ENCODE measurements around the gene CANX. TPM values are rescaled to one million over a fixed set of nuclear protein-coding genes. Genes with fewer than 3 reads are reported as not detected.
"Not testable (repeated sequence)": the region's sequence is repeated elsewhere in the genome, so short reads cannot be mapped to it uniquely, and the experiment has no call there.

CANX gene, protein sequence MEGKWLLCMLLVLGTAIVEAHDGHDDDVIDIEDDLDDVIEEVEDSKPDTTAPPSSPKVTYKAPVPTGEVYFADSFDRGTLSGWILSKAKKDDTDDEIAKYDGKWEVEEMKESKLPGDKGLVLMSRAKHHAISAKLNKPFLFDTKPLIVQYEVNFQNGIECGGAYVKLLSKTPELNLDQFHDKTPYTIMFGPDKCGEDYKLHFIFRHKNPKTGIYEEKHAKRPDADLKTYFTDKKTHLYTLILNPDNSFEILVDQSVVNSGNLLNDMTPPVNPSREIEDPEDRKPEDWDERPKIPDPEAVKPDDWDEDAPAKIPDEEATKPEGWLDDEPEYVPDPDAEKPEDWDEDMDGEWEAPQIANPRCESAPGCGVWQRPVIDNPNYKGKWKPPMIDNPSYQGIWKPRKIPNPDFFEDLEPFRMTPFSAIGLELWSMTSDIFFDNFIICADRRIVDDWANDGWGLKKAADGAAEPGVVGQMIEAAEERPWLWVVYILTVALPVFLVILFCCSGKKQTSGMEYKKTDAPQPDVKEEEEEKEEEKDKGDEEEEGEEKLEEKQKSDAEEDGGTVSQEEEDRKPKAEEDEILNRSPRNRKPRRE
- 755 and 1,435 TPM in 2 replicates for total RNA-seq

DNA sequence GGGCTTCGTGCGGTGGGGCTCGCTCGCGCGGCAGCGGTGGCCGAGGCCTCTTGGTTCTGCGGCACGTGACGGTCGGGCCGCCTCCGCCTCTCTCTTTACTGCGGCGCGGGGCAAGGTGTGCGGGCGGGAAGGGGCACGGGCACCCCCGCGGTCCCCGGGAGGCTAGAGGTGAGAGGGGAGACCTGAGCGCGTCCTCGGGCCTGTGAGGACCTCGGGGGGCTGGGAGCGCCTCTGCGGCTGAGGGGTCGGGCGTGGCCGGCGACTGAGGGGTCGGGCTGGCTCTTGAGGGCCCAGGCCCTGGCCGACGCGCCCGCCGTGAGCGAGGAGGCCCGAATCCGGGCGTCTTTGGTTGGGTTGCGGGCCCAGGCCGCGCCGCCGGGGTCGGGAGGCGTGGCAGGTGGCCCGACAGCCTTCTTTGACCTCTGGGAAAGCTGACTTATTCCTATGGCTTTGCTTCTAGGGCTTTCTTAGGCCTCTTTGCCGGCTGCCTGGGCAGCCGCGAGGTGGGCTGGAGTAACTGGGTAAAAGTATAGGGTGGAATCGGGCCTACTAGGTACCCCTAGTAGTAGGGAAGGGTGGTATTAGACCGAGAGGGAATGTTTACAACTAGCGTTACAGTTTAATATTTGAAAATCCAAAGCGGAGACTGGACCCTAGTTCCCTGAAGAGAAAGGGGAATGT lies at the start of gene CANX:
TSS of gene CANX (plus strand) at position 33 of the 681 bp plus-strand sequence. CDS start 6,715 bp downstream, outside the sequence.
- DNase-seq (ENCODE audit: low read depth): no peak

GRCh38 chr5:179649166-179649703 lies 49.5 kb upstream of the CANX start:
- not testable (repeated sequence) for DNase-seq (ENCODE audit: low read depth)

- DNase-seq (ENCODE audit: low read depth): not testable (repeated sequence)
These were observed 48.5 kb upstream of the CANX start for GRCh38 chr5:179650245-179650644.

- DNase-seq (ENCODE audit: low read depth): not testable (repeated sequence)
These were observed 45.6 kb upstream of the CANX start for GRCh38 chr5:179653135-179653534.

DNA sequence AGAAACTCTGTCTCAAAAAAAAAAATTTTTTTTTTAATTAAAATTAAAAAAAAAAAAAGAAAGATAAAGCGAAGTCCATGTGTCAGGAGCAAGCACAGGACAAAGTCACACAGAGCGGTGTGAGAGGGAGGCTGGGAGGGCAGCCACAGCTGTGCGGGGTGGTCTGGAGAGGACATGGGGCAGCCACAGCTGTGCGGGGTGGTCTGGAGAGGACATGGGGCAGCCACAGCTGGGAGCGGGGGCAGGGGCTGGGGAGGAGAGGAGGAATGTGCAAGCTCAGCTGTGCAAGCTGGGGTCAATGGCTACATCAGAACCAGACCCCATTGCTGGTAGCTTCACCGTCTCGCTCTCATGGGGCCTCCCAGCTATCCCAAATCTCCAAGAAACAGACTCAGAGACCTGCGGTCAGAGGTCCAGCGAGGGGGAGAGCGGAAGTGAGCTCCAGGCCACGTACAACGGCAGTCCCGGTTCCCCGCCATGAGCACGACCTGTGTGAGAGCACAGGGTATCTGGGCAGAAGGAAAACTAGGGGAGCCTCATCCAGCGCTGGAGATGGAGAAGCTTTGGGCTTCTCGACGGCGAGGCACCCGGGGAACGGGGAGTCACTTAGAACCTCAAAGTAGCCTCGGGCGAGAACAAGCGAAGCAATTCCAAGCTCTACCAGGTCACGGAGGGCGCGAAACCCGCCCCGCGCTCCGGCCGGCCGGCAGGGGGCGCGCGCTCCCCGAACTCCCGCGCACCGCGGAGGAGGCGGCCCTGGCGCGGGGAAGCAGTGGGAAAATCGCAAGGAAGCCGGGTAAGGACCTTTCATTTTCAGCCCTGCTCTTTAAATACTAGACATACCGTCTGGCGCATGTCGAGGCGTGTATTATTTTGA lies 41.2 kb upstream of the CANX start:
- not testable (repeated sequence) for DNase-seq (ENCODE audit: low read depth)

DNA sequence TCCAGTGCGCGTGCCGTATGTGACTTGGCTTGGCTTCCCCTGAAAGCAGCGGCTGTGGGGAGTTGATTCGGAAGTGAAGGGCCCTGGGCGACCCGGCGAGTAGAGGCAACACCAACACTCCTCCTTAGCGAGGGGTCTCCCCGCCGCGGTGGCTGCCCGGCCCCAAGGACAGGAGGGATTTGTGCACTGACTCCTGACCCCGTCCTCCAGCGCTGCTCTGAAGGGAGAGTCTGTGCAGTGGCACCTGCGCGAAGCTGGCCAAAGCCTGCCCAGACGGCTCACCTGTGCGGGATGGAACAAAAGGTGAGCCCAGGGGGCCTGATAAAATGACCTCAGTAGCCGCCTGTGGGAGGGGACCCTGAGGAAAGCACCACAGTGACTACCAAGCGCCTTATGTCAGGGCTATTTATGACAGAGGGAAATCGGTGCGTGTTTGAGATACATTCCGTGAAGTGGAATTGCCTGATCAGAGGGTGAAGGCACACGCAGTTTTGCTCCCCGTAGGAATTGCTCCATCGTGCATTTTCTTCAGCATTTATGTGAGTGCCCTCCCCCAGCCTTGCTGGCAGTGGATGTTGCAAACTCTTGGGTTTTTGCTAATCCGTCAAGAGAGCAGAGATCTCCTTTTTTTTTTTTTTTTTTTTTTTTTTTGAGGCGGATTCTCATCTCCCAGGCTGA lies 40.4 kb upstream of the CANX start:
- DNase-seq (ENCODE audit: low read depth): peak; percentile 25

- not testable (repeated sequence) for DNase-seq (ENCODE audit: low read depth)
These were observed 37.1 kb upstream of the CANX start for GRCh38 chr5:179661647-179662046.

- DNase-seq (ENCODE audit: low read depth): peak; percentile 39
These were observed 30.4 kb upstream of the CANX start for GRCh38 chr5:179668391-179668790.

DNA sequence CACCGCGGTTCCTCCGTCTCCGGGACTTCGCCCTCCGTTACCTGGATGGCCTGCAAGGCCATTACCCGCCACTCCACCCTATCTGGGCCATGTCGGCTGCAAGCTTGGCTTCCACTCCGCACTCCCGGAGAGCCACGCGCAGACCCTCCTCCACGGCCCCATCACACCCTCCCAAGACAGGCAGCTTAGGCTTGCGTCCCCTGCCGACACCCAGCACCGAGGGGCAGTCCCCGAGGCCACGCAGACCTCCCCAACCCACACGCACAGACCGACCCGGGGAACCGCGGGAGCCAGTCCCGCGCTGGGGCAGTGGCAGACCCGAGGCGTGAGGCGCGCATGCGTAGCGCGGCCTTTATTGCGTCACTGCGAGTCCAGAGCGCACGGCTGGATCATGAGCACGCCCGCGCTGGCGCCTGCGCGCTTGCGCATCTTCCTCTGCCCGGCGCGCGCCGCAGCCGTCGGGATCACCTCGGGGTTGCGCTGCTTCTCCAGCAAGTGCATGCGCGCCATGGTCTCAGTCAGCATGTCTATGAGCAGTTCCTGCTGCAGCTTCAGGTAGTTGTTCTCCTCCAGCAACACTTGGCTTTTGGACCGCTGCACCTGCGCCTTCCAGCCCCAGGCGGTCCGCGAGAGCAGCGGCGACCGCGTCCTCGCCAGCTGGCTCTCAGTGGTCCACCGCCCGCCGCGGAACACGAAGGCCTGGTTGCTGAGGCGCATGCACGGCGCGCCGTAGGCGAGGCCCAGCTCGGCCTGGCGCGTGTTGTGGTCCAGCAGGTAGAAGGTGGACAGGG lies 20.3 kb upstream of the CANX start:
- peak; percentile 83 for DNase-seq (ENCODE audit: low read depth)

DNA sequence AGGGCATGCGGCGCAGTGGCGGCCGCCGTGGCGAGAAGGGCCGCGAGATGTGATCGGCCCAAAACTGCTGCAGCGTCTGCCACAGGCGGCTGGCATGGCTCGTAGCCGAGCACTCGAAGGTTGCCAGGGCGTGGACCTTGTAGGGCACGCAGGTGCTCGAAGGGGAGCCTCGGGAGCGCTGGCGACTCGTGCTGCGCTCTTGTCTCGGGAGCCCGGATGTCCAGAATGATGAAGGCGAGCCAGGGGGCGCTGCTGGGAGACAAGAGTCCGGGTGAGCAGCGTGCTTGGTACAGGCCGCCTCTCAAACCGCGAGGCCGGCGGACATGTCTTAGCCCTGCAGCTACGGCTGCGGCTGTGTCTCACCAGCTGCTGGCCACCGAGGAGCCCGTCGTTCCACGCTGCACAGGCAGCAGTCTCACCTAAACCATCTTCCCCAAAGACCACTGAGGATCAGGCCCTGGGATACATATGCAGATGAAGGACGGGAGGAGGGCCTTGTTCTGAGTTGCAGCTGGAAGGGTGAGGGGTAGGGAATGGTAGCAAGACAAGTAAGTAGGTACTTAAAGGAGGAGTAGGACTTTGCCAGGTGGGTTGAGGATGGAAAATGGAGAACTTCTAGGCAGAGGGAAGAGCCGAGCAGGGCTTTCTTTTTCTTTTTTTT lies 19.6 kb upstream of the CANX start:
- DNase-seq (ENCODE audit: low read depth): peak; percentile 33

DNA sequence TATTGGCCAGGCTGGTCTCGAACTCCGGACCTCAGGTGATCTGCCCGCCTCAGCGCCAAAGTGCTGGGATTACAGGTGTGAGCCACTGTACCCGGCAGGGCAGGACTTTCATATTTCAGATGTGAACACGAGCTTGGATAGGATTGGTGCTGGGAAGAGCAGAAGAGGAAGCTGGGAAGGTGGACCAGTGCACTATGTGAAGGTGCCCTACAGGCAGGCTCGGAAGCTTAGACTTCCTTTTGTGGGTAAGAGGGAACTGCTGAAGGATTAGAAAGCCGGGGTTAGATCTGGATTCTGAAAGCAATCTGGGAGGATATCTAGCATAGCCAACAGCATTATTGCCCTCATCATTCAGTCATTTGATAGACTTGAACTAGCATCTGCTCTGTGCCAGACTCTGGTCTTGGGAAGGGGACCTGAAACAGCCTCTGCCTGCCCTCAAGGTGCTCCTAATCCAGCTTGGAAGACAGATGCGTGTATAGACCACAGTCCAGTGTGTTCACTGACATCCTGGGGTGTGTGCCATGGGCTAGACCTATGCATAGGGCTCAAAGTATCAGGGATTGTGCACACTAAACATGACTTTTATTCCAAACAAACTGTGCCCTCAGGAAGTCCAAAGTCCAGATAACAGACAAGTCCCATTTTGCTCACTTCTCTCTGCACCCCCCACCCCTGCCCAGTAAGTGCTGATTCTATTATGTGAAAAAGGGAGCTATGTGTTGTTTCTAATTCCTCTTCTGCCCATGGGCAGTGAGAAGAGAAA lies 18.6 kb upstream of the CANX start:
- DNase-seq (ENCODE audit: low read depth): no peak

DNA sequence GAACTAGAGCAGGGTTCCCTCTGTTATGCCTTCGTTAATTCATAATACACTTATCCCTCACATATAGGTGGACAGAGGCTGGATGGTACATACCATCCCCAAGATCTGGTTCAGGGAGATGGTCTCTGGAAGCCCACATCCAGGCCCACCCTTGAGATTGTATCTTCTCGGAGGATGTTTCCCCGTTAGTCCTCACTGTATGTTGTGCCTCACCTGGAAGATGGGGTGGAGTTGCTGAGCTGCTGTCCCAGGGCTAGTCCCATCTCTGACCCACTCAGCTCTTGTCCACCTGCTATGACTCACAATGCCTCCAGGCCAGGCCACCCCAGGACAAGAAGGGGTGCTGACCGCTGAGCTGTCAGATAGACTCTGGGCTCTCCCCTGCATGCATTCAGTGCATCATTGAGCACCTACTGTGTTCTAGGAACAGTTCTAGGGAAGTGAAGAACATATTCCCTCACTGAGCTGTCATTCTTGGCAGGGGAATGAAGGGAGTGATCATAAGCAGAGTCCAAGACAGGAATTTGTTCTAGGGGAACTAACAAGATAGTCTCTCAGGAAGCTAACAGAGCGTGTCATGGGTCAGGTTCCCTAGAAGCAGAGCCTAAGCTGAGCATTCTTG lies 17.9 kb upstream of the CANX start, which contains the start of gene CBY3:
TSS of gene CBY3 (minus strand) at position 255 of the 622 bp plus-strand sequence. CDS start at position 139, 116 bp downstream.
- DNase-seq (ENCODE audit: low read depth): peak; percentile 88

- not testable (repeated sequence) for DNase-seq (ENCODE audit: low read depth)
These were observed 9.6 kb upstream of the CANX start for GRCh38 chr5:179689212-179689611.

DNA sequence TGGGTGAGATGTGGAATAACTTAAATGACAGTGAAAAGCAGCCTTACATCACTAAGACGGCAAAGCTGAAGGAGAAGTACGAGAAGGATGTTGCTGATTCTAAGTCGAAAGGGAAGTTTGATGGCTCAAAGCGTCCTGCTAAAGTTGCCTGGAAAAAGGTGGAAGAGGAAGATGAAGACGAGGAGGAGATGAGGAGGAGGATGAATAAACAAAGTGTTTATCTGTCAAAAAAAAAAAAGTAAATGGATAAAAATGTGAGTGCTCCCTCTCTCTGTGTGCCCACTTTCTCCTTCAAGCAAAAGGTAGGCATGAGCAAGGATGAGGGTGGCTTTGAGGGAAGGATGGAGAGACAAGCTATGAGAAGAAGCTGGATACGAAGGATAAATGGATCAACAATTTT lies 4.2 kb upstream of the CANX start:
- no peak for DNase-seq (ENCODE audit: low read depth)

- DNase-seq (ENCODE audit: low read depth): no peak
These were observed 2.2 kb upstream of the CANX start for GRCh38 chr5:179696603-179697002.

- no peak for DNase-seq (ENCODE audit: low read depth)
These were observed 1.7 kb upstream of the CANX start for GRCh38 chr5:179697108-179697507.

DNA sequence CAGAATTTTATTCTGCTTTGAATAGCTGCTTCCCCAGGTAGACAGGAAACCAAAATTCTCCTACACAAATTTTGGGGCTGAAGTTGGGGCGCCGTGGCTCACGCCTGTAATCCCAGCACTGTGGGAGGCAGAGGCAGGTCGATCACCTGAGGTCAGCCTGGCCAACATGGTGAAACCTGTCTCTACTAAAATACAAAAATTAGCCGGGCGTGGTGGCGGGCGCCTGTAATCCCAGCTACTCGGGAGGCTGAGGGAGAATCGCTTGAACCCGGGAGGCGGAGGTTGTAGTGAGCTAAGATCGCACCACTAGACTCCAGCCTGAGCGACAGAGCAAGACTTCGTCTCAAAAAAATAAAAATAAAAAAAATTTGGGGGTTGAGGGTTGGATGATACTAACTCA lies 1.2 kb upstream of the CANX start:
- DNase-seq (ENCODE audit: low read depth): not testable (repeated sequence)
